ENCODE data around the gene IGSF21. TPM values are rescaled to one million over a fixed set of nuclear protein-coding genes. Genes with fewer than 3 reads are reported as not detected.

Gene IGSF21
- total and polyA plus RNA-seq, 4 donors, result 0.31 to 1.5 (median 0.88) TPM

GRCh38 chr1:18384059-18384458, 276.5 kb downstream of the IGSF21 start:
- no peak for DNase-seq (ENCODE audit: low spot score)
- no peak overlapping the region for H3K27ac ChIP-seq (ENCODE audit: low read depth in 1 of 2, low read length in 2 of 2)
- 66% methylated on average over 5 of the region's 5 CpGs for WGBS
- H3K4me1 ChIP-seq (ENCODE audit: control insufficient read depth in 4 of 4, insufficient read depth in 4 of 4, low read length in 3 of 4), result no peaks in the 10 kb centered on the region
- H3K27me3 ChIP-seq (ENCODE audit: control insufficient read depth in 4 of 4, insufficient read depth in 4 of 4, low read length in 3 of 4), result no peaks in the 10 kb centered on the region
- H3K9me3 ChIP-seq (ENCODE audit: control insufficient read depth in 4 of 4, low read length in 3 of 4), result peaks cover 0 to 2% (median under 1%) of the 10 kb centered on the region in 4 donors
- H3K9ac ChIP-seq (ENCODE audit: low read depth in 1 of 2, low read length in 2 of 2), result no peak overlapping the region
- no peaks in the 10 kb centered on the region for H3K36me3 ChIP-seq (ENCODE audit: control insufficient read depth in 4 of 4, insufficient read depth in 3 of 4, low read depth in 1 of 4, low read length in 3 of 4)
- no peak overlapping the region for H3K4me3 ChIP-seq (ENCODE audit: low read depth in 1 of 3, low read length in 3 of 3)
- TF ChIP-seq FOXA2 (IDR thresholded peaks at IDR 0.05), result no peak
- no peak for TF ChIP-seq FOXA1 (IDR thresholded peaks at IDR 0.05)
- no peak for TF ChIP-seq EGR1 (IDR thresholded peaks at IDR 0.05; ENCODE audit: low read depth in 2 of 2)

- WGBS, result 35% methylated on average over 2 of the region's 2 CpGs
- Histone ChIP-seq H3K27ac (ENCODE audit: low read depth in 1 of 2, low read length in 2 of 2) (no peak overlapping the region), H3K27me3 (ENCODE audit: control insufficient read depth in 4 of 4, insufficient read depth in 4 of 4, low read length in 3 of 4) (no peaks in the 10 kb centered on the region), H3K9me3 (ENCODE audit: control insufficient read depth in 4 of 4, low read length in 3 of 4) (peaks cover 0 to 2% (median 0%) of the 10 kb centered on the region in 4 donors), H3K4me3 (ENCODE audit: low read depth in 1 of 3, low read length in 3 of 3) (no peak overlapping the region), H3K9ac (ENCODE audit: low read depth in 1 of 2, low read length in 2 of 2) (no peak overlapping the region), H3K36me3 (ENCODE audit: control insufficient read depth in 4 of 4, insufficient read depth in 3 of 4, low read depth in 1 of 4, low read length in 3 of 4) (no peaks in the 10 kb centered on the region), H3K4me1 (ENCODE audit: control insufficient read depth in 4 of 4, insufficient read depth in 4 of 4, low read length in 3 of 4) (no peaks in the 10 kb centered on the region)
- DNase-seq (ENCODE audit: low spot score), result no peak
- TF ChIP-seq TAF1 (conservative IDR thresholded peaks at IDR 0.05) (no peak), NR2F2 (IDR thresholded peaks at IDR 0.05) (no peak), MAX (IDR thresholded peaks at IDR 0.05) (no peak), REST (IDR thresholded peaks at IDR 0.05) (no peak), RAD21 (IDR thresholded peaks at IDR 0.05) (no peak), SP1 (IDR thresholded peaks at IDR 0.05) (no peak), JUND (IDR thresholded peaks at IDR 0.05) (no peak), HNF4A (conservative IDR thresholded peaks at IDR 0.05) (no peak), GABPA (IDR thresholded peaks at IDR 0.05 in 1 of 2, conservative IDR thresholded peaks at IDR 0.05 in 1 of 2) (no peak), CTCF (IDR thresholded peaks at IDR 0.05; ENCODE audit: low read depth, low read length, missing input control) (no peak), ATF3 (IDR thresholded peaks at IDR 0.05) (no peak), FOXA1 (IDR thresholded peaks at IDR 0.05) (no peak), FOXA2 (IDR thresholded peaks at IDR 0.05) (no peak), ZBTB33 (IDR thresholded peaks at IDR 0.05) (no peak), HNF4G (IDR thresholded peaks at IDR 0.05) (no peak), RXRA (IDR thresholded peaks at IDR 0.05) (no peak), EGR1 (IDR thresholded peaks at IDR 0.05; ENCODE audit: low read depth in 2 of 2) (no peak), YY1 (IDR thresholded peaks at IDR 0.05) (no peak)
Observed at GRCh38 chr1:18384471-18384870, 276.9 kb downstream of the IGSF21 start.

Measured in liver (tissue), 9 donors.